ENCODE measurements around the gene HIRA. TPM values are rescaled to one million over a fixed set of nuclear protein-coding genes. Genes with fewer than 3 reads are reported as not detected.

The HIRA gene
- total RNA-seq, 2 donors from 2014 or later, result 23.1 to 24.9 TPM

DNA sequence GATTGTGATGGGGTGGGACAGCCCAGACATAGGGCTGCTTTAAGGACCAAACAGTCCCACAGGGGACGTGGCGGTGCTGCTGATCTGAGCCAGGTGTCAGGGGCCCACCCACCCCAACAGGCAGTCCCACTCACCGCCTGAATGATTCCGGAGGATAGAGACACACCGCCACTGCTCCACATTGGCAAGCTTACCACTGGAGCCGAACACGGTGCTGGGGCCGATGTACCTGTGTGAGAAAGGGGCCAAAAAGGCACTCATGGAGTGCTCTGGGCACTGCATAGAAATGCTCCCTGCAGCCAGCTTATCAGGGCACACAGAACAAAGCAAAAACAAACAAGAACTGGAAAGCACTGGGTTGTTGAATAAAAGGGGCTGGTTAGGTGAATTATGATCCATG lies 25.9 kb downstream of the HIRA start:
- ATAC-seq (no peak), DNase-seq (no peak)
- H3K9me3 ChIP-seq (ENCODE audit: control insufficient read depth, low read length, poor library complexity, severe bottlenecking), result no peaks in the 10 kb centered on the region
- H3K27me3 Mint-ChIP-seq, result no peaks in the 10 kb centered on the region
- H3K36me3 Mint-ChIP-seq (ENCODE audit: low read depth), result peaks cover 15% of the 10 kb centered on the region
- H3K4me1 Mint-ChIP-seq, result peaks cover 20% of the 10 kb centered on the region
- H3K4me3 Mint-ChIP-seq, result no peak overlapping the region
- peak overlapping the region; percentile 49 for H3K27ac Mint-ChIP-seq

DNA sequence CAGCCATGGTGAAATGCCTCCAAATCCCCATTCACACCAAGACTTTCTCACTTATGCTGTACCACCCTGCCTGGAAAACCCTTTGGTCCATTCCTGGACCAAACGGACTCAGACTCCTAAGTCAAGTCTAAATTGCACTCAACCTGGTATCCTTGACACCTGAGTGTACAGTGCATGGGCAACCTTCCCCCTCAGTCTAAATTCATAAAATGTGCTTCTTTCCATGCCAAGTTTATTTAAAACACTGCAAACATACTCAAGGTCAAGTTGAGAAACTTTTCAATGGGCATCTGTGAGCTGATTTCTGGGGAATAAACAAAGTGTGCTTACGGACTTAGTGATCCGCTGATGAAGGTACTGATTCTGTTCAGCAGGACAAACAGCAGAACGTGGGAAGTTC lies 26.4 kb downstream of the HIRA start:
- ATAC-seq (no peak), DNase-seq (no peak)
- Mint-ChIP-seq H3K27me3 (no peaks in the 10 kb centered on the region), H3K4me3 (peak overlapping the region; percentile 31), H3K4me1 (peaks cover 21% of the 10 kb centered on the region), H3K27ac (no peak overlapping the region), H3K36me3 (ENCODE audit: low read depth) (peaks cover 15% of the 10 kb centered on the region)
- H3K9me3 ChIP-seq (ENCODE audit: control insufficient read depth, low read length, poor library complexity, severe bottlenecking), result no peaks in the 10 kb centered on the region

DNA sequence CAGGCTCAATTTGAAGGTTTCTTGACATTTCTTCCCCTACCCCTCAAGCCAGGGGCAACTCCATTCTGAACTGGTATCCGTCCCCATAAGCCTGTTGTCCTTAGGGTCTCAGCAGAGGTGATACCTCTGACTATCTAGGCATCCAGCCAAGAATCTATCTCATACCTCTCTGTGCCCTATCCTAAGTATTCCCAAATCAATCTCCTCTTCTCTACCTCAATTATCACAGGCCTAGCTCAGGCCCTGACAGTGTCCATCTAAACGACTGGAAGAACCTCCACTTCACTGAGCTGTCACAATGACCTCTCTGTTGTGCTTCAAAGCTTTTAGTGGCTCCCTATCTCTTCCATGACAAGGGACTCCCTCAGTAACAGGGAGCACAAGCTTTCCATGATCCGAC lies 26.9 kb downstream of the HIRA start:
- Mint-ChIP-seq H3K4me3 (peak overlapping the region; percentile 31), H3K27ac (no peak overlapping the region), H3K4me1 (peaks cover 21% of the 10 kb centered on the region), H3K27me3 (no peaks in the 10 kb centered on the region), H3K36me3 (ENCODE audit: low read depth) (peaks cover 15% of the 10 kb centered on the region)
- no peak for DNase-seq
- ATAC-seq, result no peak
- H3K9me3 ChIP-seq (ENCODE audit: control insufficient read depth, low read length, poor library complexity, severe bottlenecking), result no peaks in the 10 kb centered on the region

DNA sequence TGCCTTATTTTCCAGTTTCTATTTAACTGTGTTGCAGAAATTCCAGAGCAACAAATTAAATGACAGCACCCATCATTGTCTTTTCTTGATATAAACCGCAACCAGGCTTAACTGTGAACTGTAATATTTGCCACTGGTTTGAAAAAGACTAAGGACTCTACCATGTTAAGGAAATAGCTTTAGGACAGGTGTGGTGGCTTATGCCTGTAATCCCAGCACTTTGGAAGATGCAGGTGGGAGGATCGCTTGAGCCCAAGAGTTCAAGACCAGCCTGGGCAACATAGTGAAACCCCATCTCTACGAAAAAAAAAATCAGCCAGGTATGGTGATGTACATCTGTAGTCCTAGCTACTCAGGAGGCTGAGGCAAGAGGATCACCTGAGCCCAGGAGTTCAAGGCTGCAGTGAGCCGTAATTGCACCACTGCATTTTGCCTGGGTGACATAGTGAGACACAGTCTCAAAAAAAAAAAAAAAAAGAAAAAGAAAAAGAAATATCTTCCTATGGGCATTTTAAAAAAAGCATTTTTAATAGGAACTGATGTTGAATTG lies 28.8 kb downstream of the HIRA start:
- H3K4me1 Mint-ChIP-seq, result peaks cover 21% of the 10 kb centered on the region
- H3K27me3 Mint-ChIP-seq, result no peaks in the 10 kb centered on the region
- no peak overlapping the region for H3K27ac Mint-ChIP-seq
- DNase-seq (no peak), ATAC-seq (no peak)
- H3K9me3 ChIP-seq (ENCODE audit: control insufficient read depth, low read length, poor library complexity, severe bottlenecking), result no peaks in the 10 kb centered on the region
- H3K4me3 Mint-ChIP-seq, result no peak overlapping the region
- H3K36me3 Mint-ChIP-seq (ENCODE audit: low read depth), result peaks cover 15% of the 10 kb centered on the region

DNA sequence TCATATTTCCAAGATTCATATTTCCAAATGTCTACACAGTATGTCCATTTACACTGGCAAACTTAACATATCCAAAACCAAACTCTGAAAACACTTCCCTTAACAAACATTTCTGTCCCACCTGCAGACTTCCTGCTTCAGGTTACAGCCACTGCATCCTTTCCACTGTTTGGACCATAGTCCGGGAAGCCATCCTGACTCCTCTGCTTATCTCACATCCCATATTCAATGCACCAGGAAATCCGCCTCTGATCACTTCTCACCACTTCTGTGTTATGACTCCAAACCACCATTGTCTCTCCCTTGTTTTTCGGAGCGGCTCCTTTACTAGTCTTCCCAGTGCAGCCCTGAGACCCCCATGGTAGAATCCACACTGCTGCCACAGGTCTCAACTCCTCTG lies 30.1 kb downstream of the HIRA start:
- H3K4me3 Mint-ChIP-seq, result no peak overlapping the region
- DNase-seq, result no peak
- ATAC-seq, result no peak
- no peaks in the 10 kb centered on the region for H3K9me3 ChIP-seq (ENCODE audit: control insufficient read depth, low read length, poor library complexity, severe bottlenecking)
- H3K4me1 Mint-ChIP-seq, result peaks cover 21% of the 10 kb centered on the region
- H3K27me3 Mint-ChIP-seq, result no peaks in the 10 kb centered on the region
- peaks cover 15% of the 10 kb centered on the region for H3K36me3 Mint-ChIP-seq (ENCODE audit: low read depth)
- no peak overlapping the region for H3K27ac Mint-ChIP-seq

DNA sequence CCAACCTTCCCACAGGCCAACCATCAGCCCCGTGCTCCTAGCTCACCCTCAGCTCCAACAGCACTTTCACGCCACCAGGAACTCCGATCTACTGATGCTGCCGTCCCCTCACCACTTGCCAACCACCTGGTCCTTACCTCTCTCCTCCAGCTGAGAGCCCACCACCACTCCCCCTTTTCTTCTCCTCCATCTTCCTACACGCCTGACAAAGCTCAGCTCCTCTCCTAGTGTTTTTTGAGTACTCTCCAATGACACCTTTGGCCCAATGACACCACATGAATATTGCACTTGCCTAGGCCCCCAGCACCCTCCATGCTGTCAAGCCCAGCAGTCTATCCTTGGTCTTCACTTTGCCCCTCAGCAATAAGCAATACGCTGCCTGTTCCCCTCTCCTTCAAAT lies 30.7 kb downstream of the HIRA start:
- H3K36me3 Mint-ChIP-seq (ENCODE audit: low read depth), result peaks cover 15% of the 10 kb centered on the region
- H3K4me1 Mint-ChIP-seq, result peaks cover 19% of the 10 kb centered on the region
- H3K9me3 ChIP-seq (ENCODE audit: control insufficient read depth, low read length, poor library complexity, severe bottlenecking), result no peaks in the 10 kb centered on the region
- DNase-seq (no peak), ATAC-seq (no peak)
- H3K27me3 Mint-ChIP-seq, result no peaks in the 10 kb centered on the region
- no peak overlapping the region for H3K4me3 Mint-ChIP-seq
- H3K27ac Mint-ChIP-seq, result peak overlapping the region; percentile 82

DNA sequence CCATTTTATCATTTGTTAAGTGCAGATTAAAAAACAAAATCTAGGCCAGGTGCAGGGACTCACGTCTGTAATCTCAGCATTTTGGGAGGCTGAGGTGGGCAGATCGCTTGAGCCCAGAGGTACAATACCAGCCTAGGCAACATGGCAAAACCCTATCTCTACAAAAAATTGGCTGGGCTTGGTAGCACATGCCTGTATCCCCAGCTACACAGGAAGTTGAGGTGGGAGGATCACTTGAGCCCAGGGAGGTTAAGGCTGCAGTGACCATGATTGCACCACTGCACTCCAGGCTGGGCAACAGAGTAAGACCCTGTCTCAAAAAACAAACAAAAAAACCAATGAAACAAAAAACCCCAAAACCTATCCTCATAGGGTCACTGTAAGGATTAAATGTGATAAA lies 32.9 kb downstream of the HIRA start:
- Mint-ChIP-seq H3K4me3 (no peak overlapping the region), H3K4me1 (peaks cover 14% of the 10 kb centered on the region), H3K27me3 (no peaks in the 10 kb centered on the region), H3K27ac (no peak overlapping the region), H3K36me3 (ENCODE audit: low read depth) (peaks cover 14% of the 10 kb centered on the region)
- no peak for DNase-seq
- H3K9me3 ChIP-seq (ENCODE audit: control insufficient read depth, low read length, poor library complexity, severe bottlenecking), result no peaks in the 10 kb centered on the region
- ATAC-seq, result no peak

DNA sequence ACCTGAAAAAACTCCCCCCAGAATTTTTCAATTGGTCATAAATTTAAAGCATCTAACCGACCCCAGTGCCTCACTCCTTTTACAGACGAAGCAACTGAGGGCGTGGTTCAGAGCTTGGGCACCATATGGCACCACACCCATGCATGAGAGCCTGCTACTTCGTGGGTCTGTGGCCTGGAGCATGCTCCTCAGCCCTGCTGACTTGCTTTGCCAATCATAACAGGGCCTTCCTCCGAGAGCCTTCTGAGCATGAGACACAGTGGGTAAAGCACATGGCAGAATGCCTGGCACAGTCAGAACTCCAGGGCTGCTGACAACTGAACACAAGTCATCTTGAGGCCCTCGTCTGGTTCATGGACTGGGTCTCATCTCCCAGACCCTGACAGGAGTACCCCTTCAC lies 33.3 kb downstream of the HIRA start:
- no peaks in the 10 kb centered on the region for H3K27me3 Mint-ChIP-seq
- no peak overlapping the region for H3K4me3 Mint-ChIP-seq
- H3K27ac Mint-ChIP-seq, result no peak overlapping the region
- ATAC-seq, result no peak
- H3K36me3 Mint-ChIP-seq (ENCODE audit: low read depth), result peaks cover 14% of the 10 kb centered on the region
- H3K9me3 ChIP-seq (ENCODE audit: control insufficient read depth, low read length, poor library complexity, severe bottlenecking), result no peaks in the 10 kb centered on the region
- DNase-seq, result no peak
- H3K4me1 Mint-ChIP-seq, result peaks cover 14% of the 10 kb centered on the region

DNA sequence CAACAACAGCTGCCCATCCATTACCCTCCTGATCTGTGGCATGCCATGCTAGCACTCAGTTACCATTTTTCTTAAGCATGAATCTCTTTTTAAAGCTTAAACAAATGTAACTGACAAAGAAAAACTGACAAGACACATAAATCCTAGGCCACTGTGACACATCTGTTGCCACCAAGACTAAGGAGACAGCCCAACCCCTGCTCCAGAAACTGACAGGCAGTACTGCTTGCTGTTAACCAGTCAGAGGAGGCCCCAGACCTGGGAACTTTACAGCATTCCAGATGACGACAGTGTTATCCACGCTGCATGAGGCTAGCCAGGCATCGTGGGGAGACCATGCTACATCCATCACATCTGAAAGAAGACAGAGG lies 33.8 kb downstream of the HIRA start:
- Mint-ChIP-seq H3K4me3 (no peak overlapping the region), H3K27me3 (no peaks in the 10 kb centered on the region), H3K36me3 (ENCODE audit: low read depth) (peaks cover 14% of the 10 kb centered on the region), H3K4me1 (peaks cover 14% of the 10 kb centered on the region), H3K27ac (no peak overlapping the region)
- ATAC-seq (no peak), DNase-seq (no peak)
- H3K9me3 ChIP-seq (ENCODE audit: control insufficient read depth, low read length, poor library complexity, severe bottlenecking), result no peaks in the 10 kb centered on the region

DNA sequence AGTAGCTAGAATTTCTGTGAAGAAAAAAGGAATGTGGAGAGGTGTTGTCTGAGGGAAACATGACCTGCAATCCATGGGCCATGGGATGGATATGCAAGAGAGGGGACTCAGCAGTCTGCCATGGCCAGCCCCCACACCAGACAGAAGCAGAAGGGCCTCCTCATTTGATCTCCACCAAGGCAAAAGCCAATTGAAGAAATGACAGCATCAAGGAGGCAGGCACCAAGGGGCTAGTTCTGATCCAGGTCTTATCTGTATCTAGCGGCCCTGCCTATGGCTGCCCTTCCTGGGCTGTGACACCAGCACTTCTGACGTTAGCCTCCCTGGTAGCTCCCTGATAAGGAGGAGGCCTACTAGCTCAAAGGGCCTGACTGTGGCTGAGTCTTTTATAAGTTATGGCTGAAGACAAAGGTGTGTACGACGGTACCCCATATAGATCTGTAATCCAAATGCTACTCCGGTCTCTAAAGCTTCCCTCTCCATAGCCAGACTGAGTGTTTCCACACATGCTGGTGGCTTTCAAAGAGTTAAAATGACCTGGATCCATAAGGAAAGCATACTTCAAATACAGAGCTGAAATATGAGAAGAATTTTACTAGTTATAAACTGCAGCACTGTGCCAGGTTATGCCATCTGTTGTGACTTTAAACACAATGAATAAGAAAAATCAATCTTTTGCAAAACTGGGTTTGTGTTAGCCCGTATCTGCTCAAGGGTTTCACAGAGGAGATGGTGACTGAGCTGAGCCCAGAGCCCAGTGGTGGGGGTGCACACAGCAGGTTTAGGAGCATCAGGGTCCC lies 34.4 kb downstream of the HIRA start:
- H3K9me3 ChIP-seq (ENCODE audit: control insufficient read depth, low read length, poor library complexity, severe bottlenecking), result no peaks in the 10 kb centered on the region
- Mint-ChIP-seq H3K27ac (no peak overlapping the region), H3K4me3 (no peak overlapping the region), H3K27me3 (no peaks in the 10 kb centered on the region), H3K36me3 (ENCODE audit: low read depth) (peaks cover 14% of the 10 kb centered on the region), H3K4me1 (peaks cover 14% of the 10 kb centered on the region)
- no peak for ATAC-seq
- DNase-seq, result no peak

DNA sequence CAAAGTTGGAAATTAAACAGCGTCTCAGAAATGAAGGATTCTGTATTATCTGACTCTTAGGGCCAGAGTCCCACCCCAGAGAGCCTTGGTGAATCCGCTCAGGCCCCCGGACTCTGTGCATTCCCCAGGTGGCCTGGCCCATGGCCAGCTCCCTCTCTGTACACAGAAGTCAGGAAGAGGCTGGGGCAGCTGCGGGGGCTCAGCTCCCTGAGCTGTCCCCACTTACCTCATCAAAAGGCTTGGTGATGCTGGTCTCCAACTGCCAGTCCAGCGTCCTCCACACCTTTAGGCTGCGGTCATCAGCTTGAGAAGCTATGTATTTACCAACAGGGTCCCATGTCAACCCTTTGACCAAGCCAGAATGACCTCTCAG lies 35.0 kb downstream of the HIRA start:
- ATAC-seq, result no peak
- no peaks in the 10 kb centered on the region for H3K27me3 Mint-ChIP-seq
- H3K9me3 ChIP-seq (ENCODE audit: control insufficient read depth, low read length, poor library complexity, severe bottlenecking), result no peaks in the 10 kb centered on the region
- no peak for DNase-seq
- no peak overlapping the region for H3K27ac Mint-ChIP-seq
- H3K36me3 Mint-ChIP-seq (ENCODE audit: low read depth), result peaks cover 11% of the 10 kb centered on the region
- H3K4me1 Mint-ChIP-seq, result peaks cover 9% of the 10 kb centered on the region
- no peak overlapping the region for H3K4me3 Mint-ChIP-seq

DNA sequence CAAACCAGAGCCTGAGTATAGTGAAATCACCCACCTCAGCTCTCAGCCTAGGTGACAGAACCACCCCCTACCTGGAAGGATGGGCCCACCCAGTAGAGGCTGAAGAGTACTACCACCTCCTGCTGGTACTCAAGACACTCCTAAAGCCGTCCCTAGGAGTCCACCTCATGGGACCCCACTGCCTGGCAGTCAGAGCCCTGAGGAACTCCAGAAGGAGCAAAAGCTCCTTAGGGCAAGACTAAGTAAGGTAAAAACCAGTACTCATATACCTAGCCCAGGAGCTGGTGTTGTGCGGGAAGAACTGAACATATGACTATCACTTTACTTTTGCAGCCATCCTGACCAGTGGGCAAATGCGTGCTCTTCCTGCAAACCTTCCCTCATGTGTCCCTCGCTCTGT lies 36.3 kb downstream of the HIRA start:
- H3K9me3 ChIP-seq (ENCODE audit: control insufficient read depth, low read length, poor library complexity, severe bottlenecking), result no peaks in the 10 kb centered on the region
- Mint-ChIP-seq H3K36me3 (ENCODE audit: low read depth) (peaks cover 4% of the 10 kb centered on the region), H3K27me3 (no peaks in the 10 kb centered on the region), H3K27ac (no peak overlapping the region), H3K4me3 (no peak overlapping the region), H3K4me1 (no peaks in the 10 kb centered on the region)
- DNase-seq, result no peak
- no peak for ATAC-seq

DNA sequence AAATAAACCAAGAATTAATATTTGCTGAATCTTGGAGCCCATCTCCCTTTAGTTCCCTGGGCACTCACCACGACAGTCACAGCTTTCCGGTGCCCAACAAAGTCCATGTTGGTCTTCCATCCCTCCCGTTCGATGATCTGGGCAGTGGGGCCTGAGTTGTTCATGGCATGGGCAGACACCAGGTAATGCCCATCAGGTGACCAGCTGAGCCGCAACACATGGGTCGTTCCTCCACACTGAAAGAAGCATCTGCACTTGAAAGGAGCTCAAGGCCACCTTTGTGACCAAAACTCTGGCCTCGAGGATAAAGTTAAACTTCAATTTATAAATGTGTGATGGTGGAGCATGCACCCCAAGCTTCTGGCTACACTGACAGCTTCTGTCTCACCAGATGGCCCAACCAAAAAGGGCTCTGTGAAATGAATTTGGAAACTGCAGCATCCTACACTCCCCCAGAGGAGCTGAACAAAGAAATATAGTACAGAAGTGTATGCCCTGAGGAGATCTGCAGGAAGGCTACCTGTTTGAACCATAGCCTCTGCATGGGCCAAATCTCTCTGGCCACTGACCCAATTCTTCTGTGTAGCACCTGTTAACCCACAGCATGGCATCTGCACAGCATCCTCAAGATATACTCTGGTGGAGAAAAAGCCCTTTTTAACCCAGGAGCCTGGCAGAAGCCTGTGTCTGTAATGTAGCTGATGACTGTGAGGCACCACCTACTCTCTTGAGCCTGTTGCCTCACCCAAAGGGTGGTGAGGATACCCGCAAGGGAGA lies 37.1 kb downstream of the HIRA start:
- ATAC-seq, result no peak
- H3K9me3 ChIP-seq (ENCODE audit: control insufficient read depth, low read length, poor library complexity, severe bottlenecking), result no peaks in the 10 kb centered on the region
- H3K27me3 Mint-ChIP-seq, result no peaks in the 10 kb centered on the region
- peaks cover 4% of the 10 kb centered on the region for H3K36me3 Mint-ChIP-seq (ENCODE audit: low read depth)
- no peak overlapping the region for H3K4me3 Mint-ChIP-seq
- no peak for DNase-seq
- no peaks in the 10 kb centered on the region for H3K4me1 Mint-ChIP-seq
- no peak overlapping the region for H3K27ac Mint-ChIP-seq

All from T-helper 17 cell (primary cell).